ENCODE data around the gene ATPAF1.

- TF ChIP-seq TARDBP (IDR thresholded peaks at IDR 0.05) (no peak), FOXM1 (IDR thresholded peaks at IDR 0.05; ENCODE audit: borderline replicate concordance) (no peak), LEF1 (IDR thresholded peaks at IDR 0.05; ENCODE audit: borderline replicate concordance) (no peak), SUZ12 (IDR thresholded peaks at IDR 0.05) (no peak), FOXA1 (IDR thresholded peaks at IDR 0.05) (no peak), SP1 (IDR thresholded peaks at IDR 0.05) (no peak), ARNT (IDR thresholded peaks at IDR 0.05) (no peak), FOXK2 (IDR thresholded peaks at IDR 0.05) (no peak), ELF4 (IDR thresholded peaks at IDR 0.05) (no peak), HDGF (IDR thresholded peaks at IDR 0.05; ENCODE audit: borderline replicate concordance) (no peak), NFRKB (IDR thresholded peaks at IDR 0.05) (no peak), ZNF384 (IDR thresholded peaks at IDR 0.05) (no peak), CTBP1 (IDR thresholded peaks at IDR 0.05; ENCODE audit: borderline replicate concordance) (no peak)
Measured at GRCh38 chr1:46656643-46657042, 11.5 kb downstream of the ATPAF1 start.

All from HEK293T (cell line).